ENCODE data around the gene METTL2A. TPM values are rescaled to one million over a fixed set of nuclear protein-coding genes. Genes with fewer than 3 reads are reported as not detected.
"Not testable (repeated sequence)": the region's sequence is repeated elsewhere in the genome, so short reads cannot be mapped to it uniquely, and the experiment has no call there.

METTL2A gene, protein sequence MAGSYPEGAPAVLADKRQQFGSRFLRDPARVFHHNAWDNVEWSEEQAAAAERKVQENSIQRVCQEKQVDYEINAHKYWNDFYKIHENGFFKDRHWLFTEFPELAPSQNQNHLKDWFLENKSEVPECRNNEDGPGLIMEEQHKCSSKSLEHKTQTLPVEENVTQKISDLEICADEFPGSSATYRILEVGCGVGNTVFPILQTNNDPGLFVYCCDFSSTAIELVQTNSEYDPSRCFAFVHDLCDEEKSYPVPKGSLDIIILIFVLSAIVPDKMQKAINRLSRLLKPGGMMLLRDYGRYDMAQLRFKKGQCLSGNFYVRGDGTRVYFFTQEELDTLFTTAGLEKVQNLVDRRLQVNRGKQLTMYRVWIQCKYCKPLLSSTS
- 10 to 100 TPM in 1 of 2 donors, 1 to 10 TPM in 1; 7.2 to 22.0 TPM for total RNA-seq

- DNase-seq (ENCODE audit: low spot score) (peak; percentile 29), ATAC-seq (ENCODE audit: insufficient number of reproducible peaks, low FRiP score, low read depth) (peak; percentile 52)
- Histone ChIP-seq H3K4me1 (ENCODE audit: control insufficient read depth in 1 of 2, low read depth in 2 of 2) (peaks cover 3 to 16% of the 10 kb centered on the region in 2 donors), H3K4me3 (peak within 1 kb of the TSS; percentile 90), H3K27ac (peak within 1 kb of the TSS; percentile 56 to 66)
- not testable (repeated sequence) for H3K9me3 ChIP-seq; H3K36me3 ChIP-seq; H3K27me3 ChIP-seq (replicated peaks; ENCODE audit: insufficient read depth)
- TF ChIP-seq, protein P1, sequence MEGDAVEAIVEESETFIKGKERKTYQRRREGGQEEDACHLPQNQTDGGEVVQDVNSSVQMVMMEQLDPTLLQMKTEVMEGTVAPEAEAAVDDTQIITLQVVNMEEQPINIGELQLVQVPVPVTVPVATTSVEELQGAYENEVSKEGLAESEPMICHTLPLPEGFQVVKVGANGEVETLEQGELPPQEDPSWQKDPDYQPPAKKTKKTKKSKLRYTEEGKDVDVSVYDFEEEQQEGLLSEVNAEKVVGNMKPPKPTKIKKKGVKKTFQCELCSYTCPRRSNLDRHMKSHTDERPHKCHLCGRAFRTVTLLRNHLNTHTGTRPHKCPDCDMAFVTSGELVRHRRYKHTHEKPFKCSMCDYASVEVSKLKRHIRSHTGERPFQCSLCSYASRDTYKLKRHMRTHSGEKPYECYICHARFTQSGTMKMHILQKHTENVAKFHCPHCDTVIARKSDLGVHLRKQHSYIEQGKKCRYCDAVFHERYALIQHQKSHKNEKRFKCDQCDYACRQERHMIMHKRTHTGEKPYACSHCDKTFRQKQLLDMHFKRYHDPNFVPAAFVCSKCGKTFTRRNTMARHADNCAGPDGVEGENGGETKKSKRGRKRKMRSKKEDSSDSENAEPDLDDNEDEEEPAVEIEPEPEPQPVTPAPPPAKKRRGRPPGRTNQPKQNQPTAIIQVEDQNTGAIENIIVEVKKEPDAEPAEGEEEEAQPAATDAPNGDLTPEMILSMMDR (IDR thresholded peaks at IDR 0.05) = peak; percentile 30
Observed at GRCh38 chr17:62423647-62424461, at the start of gene METTL2A. TSS of gene METTL2A (plus strand) at chr17:62423897. CDS start at chr17:62423903, 6 bp downstream.

DNA sequence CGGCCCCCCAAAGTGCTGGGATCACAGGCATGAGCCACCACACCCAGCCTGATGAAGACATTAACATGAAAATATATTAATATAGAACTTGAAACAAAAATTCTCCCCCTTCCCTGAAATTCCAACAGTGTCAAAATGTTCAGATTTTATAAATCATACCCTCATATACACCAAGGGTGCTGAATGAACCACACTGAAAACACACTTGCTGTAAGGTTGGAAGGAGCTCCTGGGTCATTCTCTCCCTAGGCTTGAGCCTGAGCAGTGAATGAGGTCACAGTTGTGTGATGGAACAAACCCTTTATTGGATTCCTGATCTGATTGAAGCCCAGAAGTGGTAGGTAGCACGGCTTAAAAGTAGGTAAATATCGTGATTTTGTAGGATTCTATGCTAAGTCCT, 43.4 kb upstream of the METTL2A start, which contains the start of gene EFCAB3:
Gene EFCAB3, plus strand, starts transcription at position 301 of the 400 bp plus-strand sequence. CDS start 2,427 bp downstream, outside the sequence.
- DNase-seq (ENCODE audit: low spot score) (no peak), ATAC-seq (ENCODE audit: insufficient number of reproducible peaks, low FRiP score, low read depth) (no peak)
- Histone ChIP-seq H3K27me3 (replicated peaks; ENCODE audit: insufficient read depth) (no peaks in the 10 kb centered on the region), H3K36me3 (no peaks in the 10 kb centered on the region), H3K9me3 (no peaks in the 10 kb centered on the region), H3K4me1 (ENCODE audit: control insufficient read depth in 1 of 2, low read depth in 2 of 2) (no peaks in the 10 kb centered on the region), H3K4me3 (no peak within 1 kb of the TSS), H3K27ac (no peak within 1 kb of the TSS)
- TF ChIP-seq, protein P1 (IDR thresholded peaks at IDR 0.05) = no peak

DNA sequence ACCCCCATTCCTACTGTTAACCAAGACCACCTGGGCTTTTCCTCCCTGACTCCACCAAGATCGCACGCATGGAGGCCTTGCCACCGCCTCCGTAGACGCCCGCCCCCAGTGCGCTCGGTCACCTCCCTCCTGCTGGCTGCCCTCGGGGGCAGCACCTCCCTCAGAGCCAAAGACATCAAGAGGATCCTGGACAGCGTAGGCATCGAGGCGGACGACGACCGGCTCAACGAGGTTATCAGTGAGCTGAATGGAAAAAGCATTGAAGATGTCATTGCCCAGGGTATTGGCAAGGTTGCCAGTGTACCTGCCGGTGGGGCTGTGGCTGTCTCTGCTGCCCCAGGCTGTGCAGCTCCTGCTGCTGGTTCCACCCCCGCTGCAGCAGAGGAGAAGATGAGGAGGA, 42.1 kb upstream of the METTL2A start:
- ATAC-seq (ENCODE audit: insufficient number of reproducible peaks, low FRiP score, low read depth) = no peak
- no peaks in the 10 kb centered on the region for H3K9me3 ChIP-seq
- H3K4me3 ChIP-seq = no peak overlapping the region
- H3K27me3 ChIP-seq (replicated peaks; ENCODE audit: insufficient read depth) = no peaks in the 10 kb centered on the region
- no peaks in the 10 kb centered on the region for H3K4me1 ChIP-seq (ENCODE audit: control insufficient read depth in 1 of 2, low read depth in 2 of 2)
- no peaks in the 10 kb centered on the region for H3K36me3 ChIP-seq
- H3K27ac ChIP-seq = no peak overlapping the region
- TF ChIP-seq, protein P1 (IDR thresholded peaks at IDR 0.05) = no peak
- no peak for DNase-seq (ENCODE audit: low spot score)

GRCh38 chr17:62388856-62389255, 34.8 kb upstream of the METTL2A start:
- H3K27me3 ChIP-seq (replicated peaks; ENCODE audit: insufficient read depth) = no peaks in the 10 kb centered on the region
- TF ChIP-seq, protein P1 (IDR thresholded peaks at IDR 0.05) = no peak
- no peak overlapping the region for H3K27ac ChIP-seq
- H3K36me3 ChIP-seq = no peaks in the 10 kb centered on the region
- no peaks in the 10 kb centered on the region for H3K4me1 ChIP-seq (ENCODE audit: control insufficient read depth in 1 of 2, low read depth in 2 of 2)
- DNase-seq (ENCODE audit: low spot score) = no peak
- no peaks in the 10 kb centered on the region for H3K9me3 ChIP-seq
- H3K4me3 ChIP-seq = no peak overlapping the region
- ATAC-seq (ENCODE audit: insufficient number of reproducible peaks, low FRiP score, low read depth) = no peak

GRCh38 chr17:62392908-62393307, 30.8 kb upstream of the METTL2A start:
- TF ChIP-seq, protein P1 (IDR thresholded peaks at IDR 0.05) = no peak
- Histone ChIP-seq H3K4me1 (ENCODE audit: control insufficient read depth in 1 of 2, low read depth in 2 of 2) (no peaks in the 10 kb centered on the region), H3K27ac (no peak overlapping the region), H3K27me3 (replicated peaks; ENCODE audit: insufficient read depth) (no peaks in the 10 kb centered on the region), H3K9me3 (no peaks in the 10 kb centered on the region), H3K36me3 (no peaks in the 10 kb centered on the region), H3K4me3 (no peak overlapping the region)
- DNase-seq (ENCODE audit: low spot score) (no peak), ATAC-seq (ENCODE audit: insufficient number of reproducible peaks, low FRiP score, low read depth) (no peak)

Data from thoracic aorta (tissue), 2 donors.